ENCODE measurements around the gene DNAJC30.

- TF ChIP-seq CTCF (conservative IDR thresholded peaks at IDR 0.05; ENCODE audit: low read depth, low read length) = no peak
- no peak for TF ChIP-seq EZH2 (IDR thresholded peaks at IDR 0.05; ENCODE audit: low read length, unreplicated experiment)
Observed at GRCh38 chr7:73682745-73683055, 553 bp downstream of the DNAJC30 start.

Measured in PC-3 (cell line).